MM.1S (cell line): ENCODE measurements around the gene LMOD3.
A peak's percentile ranks its signal among the peaks of the same experiment; 100 is the strongest.

ENCODE experiments used
- DNase-seq: peaks from one replicate; pipeline ENCODE4 v3.0.0-alpha.2; 2015
- H2AFZ ChIP-seq: fragments of 300-600 bp; sonication (generic); 2 replicates; pipeline ENCODE4 v1.6.0; 2016; ENCODE audit warnings: antibody characterized with exemption, low read length
- H3F3A ChIP-seq: fragments of 300-600 bp; sonication (generic); 2 replicates; pipeline ENCODE4 v1.6.1; 2016; ENCODE audit warnings: mild to moderate bottlenecking, antibody characterized with exemption, low read length, moderate library complexity, mixed read lengths; ENCODE audit not compliant: insufficient read depth
- H3K27ac ChIP-seq: fragments of 300-600 bp; sonication (generic); 2 replicates; pipeline ENCODE4 v1.5.1; 2016; ENCODE audit warnings: mild to moderate bottlenecking, low read length
- H3K27me3 ChIP-seq: fragments of 300-600 bp; sonication (generic); replicated peaks from 2 replicates; pipeline ENCODE4 v1.6.0; 2016; ENCODE audit warnings: low read length; ENCODE audit not compliant: insufficient read depth
- H3K36me3 ChIP-seq: fragments of 300-600 bp; sonication (generic); replicated peaks from 2 replicates; pipeline ENCODE4 v1.6.1; 2016; ENCODE audit warnings: mild to moderate bottlenecking, low read length, mixed read lengths; ENCODE audit not compliant: insufficient read depth
- H3K4me1 ChIP-seq: fragments of 300-600 bp; sonication (generic); 2 replicates; pipeline ENCODE4 v1.6.1; 2016; ENCODE audit warnings: low read length, mixed read lengths
- H3K4me2 ChIP-seq: fragments of 300-600 bp; sonication (generic); 2 replicates; pipeline ENCODE4 v1.6.0; 2016; ENCODE audit warnings: low read depth, low read length
- H3K4me3 ChIP-seq: fragments of 300-600 bp; sonication (generic); 2 replicates; pipeline ENCODE4 v1.5.1; 2016; ENCODE audit warnings: low read length, mixed read lengths
- H3K79me2 ChIP-seq: fragments of 300-600 bp; sonication (generic); 2 replicates; pipeline ENCODE4 v1.6.1; 2016; ENCODE audit warnings: mixed run types, low read length, mixed read lengths
- H3K9ac ChIP-seq: fragments of 300-600 bp; sonication (generic); 2 replicates; pipeline ENCODE4 v1.6.1; 2016; ENCODE audit warnings: low read length, mixed read lengths
- H3K9me2 ChIP-seq: fragments of 300-600 bp; sonication (generic); replicated peaks from 2 replicates; pipeline ENCODE4 v1.6.1; 2016; ENCODE audit warnings: mild to moderate bottlenecking, low read length, mixed read lengths; ENCODE audit not compliant: insufficient read depth
- H3K9me3 ChIP-seq: fragments of 300-600 bp; sonication (generic); replicated peaks from 2 replicates; pipeline ENCODE4 v1.6.1; 2016; ENCODE audit warnings: mild to moderate bottlenecking, low read length, mixed read lengths; ENCODE audit not compliant: insufficient read depth
- H4K20me1 ChIP-seq: fragments of 300-600 bp; sonication (generic); 2 replicates; pipeline ENCODE4 v1.6.1; 2016; ENCODE audit warnings: mild to moderate bottlenecking, low read length, moderate library complexity, mixed read lengths; ENCODE audit not compliant: insufficient read depth
- CTCF ChIP-seq: fragments of 300-600 bp; sonication (generic); IDR thresholded peaks from 2 replicates; pipeline ENCODE4 v1.5.1; 2016; ENCODE audit warnings: antibody characterized with exemption, low read length, mixed read lengths
- EZH2 ChIP-seq: fragments of 300-600 bp; sonication (generic); optimal IDR thresholded peaks from 2 replicates; pipeline ENCODE3; 2017; ENCODE audit warnings: low read depth, mild to moderate bottlenecking, antibody characterized with exemption, low read length, mixed read lengths
- EZH2phosphoT487 ChIP-seq: fragments of 300-600 bp; sonication (generic); IDR thresholded peaks from 2 replicates; pipeline ENCODE4 v1.6.1; 2018; ENCODE audit warnings: antibody characterized with exemption, low read length

The LMOD3 gene

DNA sequence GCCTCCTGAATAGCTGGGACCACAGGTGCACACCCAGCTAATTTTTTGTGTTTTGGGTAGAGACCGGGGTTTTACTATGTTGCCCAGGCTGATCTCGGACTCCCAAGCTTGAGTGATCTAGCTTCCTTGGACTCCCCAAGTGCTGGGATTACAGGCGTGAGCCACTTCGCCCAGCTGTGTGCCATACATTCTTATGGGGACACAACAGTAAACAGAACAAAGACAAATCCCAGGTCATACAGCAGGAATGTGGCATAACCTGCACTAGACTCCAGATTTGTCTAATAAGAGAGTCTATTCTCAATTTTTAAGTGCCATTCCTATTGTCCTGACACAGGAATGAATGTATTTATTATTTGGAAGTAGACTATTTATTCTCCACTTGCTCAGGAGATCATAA lies 20.0 kb downstream of the LMOD3 start:
- Histone ChIP-seq H3K4me3 (no peak overlapping the region), H3K27ac (peak overlapping the region; percentile 88; the same call in 1 of the 2 replicates), H3K4me1 (peaks cover 43% of the 10 kb centered on the region), H3K9me3 (no peaks in the 10 kb centered on the region), H3F3A (peaks cover 34% of the 10 kb centered on the region), H3K9ac (no peak overlapping the region), H3K27me3 (no peaks in the 10 kb centered on the region), H4K20me1 (no peaks in the 10 kb centered on the region), H3K79me2 (peaks cover 79% of the 10 kb centered on the region), H3K36me3 (peaks cover 19% of the 10 kb centered on the region; the same call in 1 of the 2 replicates), H3K4me2 (peak overlapping the region; percentile 79; the same call in 1 of the 2 replicates), H2AFZ (no peak overlapping the region), H3K9me2 (no peaks in the 10 kb centered on the region)
- DNase-seq = no peak
- TF ChIP-seq CTCF (no peak), EZH2phosphoT487 (no peak), EZH2 (no peak)

DNA sequence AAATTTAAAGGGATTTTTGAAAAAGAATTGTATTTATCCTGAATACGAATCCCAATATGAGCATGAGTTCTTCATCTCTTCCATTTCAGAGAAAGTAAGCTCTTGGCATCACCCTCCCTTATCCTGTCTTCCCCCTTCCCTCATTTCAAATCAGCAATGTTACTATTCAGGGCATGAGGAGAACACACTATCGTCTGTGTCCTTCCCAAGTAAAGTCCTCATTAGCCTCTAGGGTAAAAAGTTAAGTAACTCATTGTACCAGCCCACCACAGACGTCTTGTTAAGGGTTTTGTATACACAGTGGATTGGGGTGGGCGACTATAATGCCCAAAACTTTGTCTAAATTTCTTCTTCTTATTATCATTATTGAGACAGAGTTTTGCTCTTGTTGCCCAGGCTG lies 22.8 kb downstream of the LMOD3 start:
- Histone ChIP-seq H3K27me3 (no peaks in the 10 kb centered on the region), H3K27ac (no peak overlapping the region), H3K4me1 (peaks cover 50% of the 10 kb centered on the region), H3F3A (peaks cover 41% of the 10 kb centered on the region), H3K36me3 (peaks cover 19% of the 10 kb centered on the region; the same call in 1 of the 2 replicates), H3K4me3 (no peak overlapping the region), H3K4me2 (no peak overlapping the region), H3K9me3 (no peaks in the 10 kb centered on the region), H3K79me2 (peaks cover 91% of the 10 kb centered on the region), H4K20me1 (no peaks in the 10 kb centered on the region), H2AFZ (no peak overlapping the region), H3K9me2 (no peaks in the 10 kb centered on the region), H3K9ac (no peak overlapping the region)
- no peak for TF ChIP-seq EZH2phosphoT487
- TF ChIP-seq CTCF = no peak
- no peak for TF ChIP-seq EZH2
- DNase-seq = no peak

DNA sequence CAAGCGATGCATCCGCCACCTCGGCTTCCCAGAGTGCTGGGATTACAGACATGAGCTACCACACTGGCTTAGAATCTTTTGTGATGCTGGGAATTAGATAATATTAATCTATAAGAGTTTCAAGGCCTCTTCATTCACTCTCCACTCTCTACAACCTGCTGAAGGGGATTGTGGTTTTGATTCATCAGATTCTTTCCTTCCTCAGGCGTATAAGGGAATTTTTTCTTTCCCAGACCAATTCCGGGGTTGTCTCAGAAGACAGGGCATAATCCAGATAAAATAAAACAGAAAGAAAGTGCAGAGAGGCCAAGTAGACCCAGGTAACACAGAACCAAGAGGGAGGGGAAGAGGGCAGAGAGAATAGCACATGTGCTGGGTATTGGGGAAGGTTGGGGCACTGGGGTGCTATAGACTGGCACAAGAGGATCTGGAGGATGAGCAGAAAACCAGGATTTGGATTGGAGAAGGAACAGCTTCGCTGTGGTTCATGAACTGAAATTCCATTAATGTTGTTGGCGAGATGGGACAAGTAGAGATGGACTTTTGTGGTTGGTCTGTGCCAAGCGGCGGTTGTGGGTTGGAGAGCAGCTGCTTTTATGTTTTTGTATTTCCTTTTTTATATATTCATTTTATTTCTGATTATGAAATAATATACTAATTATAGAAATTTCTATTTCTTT lies 24.8 kb downstream of the LMOD3 start:
- Histone ChIP-seq H3K79me2 (peaks cover 95% of the 10 kb centered on the region), H3K4me3 (no peak overlapping the region), H2AFZ (no peak overlapping the region), H3K27me3 (no peaks in the 10 kb centered on the region), H3K9me3 (no peaks in the 10 kb centered on the region), H3K9ac (no peak overlapping the region), H3K36me3 (peaks cover 10% of the 10 kb centered on the region; the same call in 1 of the 2 replicates), H3K4me1 (peaks cover 51% of the 10 kb centered on the region), H4K20me1 (no peaks in the 10 kb centered on the region), H3K9me2 (no peaks in the 10 kb centered on the region), H3F3A (peaks cover 41% of the 10 kb centered on the region), H3K4me2 (no peak overlapping the region), H3K27ac (no peak overlapping the region)
- no peak for DNase-seq
- no peak for TF ChIP-seq EZH2phosphoT487
- no peak for TF ChIP-seq EZH2
- no peak for TF ChIP-seq CTCF
